Suppressor macrophage (primary cell): ENCODE measurements around the gene GPSM3.
"Not testable (repeated sequence)": the region's sequence is repeated elsewhere in the genome, so short reads cannot be mapped to it uniquely, and the experiment has no call there.

ENCODE experiments used
- DNase-seq, 4 experiments: peaks; one replicate each; pipeline ENCODE4 v3.0.0-alpha.2; 2020 to 2022

The GPSM3 gene

GRCh38 chr6:32202186-32202585 lies 9.7 kb upstream of the GPSM3 start:
- DNase-seq, result no peak

DNA sequence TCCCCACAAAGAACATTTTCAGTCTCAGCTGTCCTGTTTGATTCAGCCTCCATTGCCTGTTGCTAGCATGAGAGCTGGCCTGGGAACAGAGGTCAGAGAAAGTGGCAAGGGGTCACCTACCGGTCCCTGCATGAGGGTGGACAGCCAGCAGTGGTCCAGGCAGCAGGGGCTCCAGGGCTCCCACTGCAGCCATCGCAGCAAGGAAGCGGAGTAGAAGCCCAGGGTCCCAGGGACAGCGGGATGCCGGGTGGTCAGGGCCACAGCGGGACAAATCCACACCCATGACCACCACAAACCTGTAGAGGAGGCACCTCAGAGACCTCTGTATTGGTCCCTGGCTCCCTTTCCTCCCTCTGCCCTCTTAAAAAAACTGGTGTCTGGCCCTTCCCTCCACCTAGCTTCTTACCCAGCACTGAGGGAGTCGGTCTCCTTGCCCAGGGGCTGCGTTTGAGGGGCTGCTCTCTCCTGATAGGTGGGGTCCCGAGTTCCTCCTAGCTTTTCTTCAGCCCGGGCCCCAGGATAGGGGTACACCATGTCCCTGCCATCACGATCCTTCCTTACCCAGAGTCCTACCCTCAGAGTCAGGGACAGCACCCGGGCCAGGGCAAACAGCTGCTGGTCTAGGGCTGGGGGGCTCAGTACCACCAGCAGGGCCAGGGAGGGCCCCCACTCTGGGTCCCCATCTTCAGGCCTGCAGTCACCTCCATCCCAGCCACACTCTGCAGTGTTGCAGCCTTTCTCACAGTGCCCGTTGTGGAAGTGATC lies 8.4 kb upstream of the GPSM3 start:
- DNase-seq, result no peak

- no peak for DNase-seq
Measured at GRCh38 chr6:32198866-32199265, 6.4 kb upstream of the GPSM3 start.

GRCh38 chr6:32198345-32198696 lies 5.9 kb upstream of the GPSM3 start:
- DNase-seq, result no peak

DNA sequence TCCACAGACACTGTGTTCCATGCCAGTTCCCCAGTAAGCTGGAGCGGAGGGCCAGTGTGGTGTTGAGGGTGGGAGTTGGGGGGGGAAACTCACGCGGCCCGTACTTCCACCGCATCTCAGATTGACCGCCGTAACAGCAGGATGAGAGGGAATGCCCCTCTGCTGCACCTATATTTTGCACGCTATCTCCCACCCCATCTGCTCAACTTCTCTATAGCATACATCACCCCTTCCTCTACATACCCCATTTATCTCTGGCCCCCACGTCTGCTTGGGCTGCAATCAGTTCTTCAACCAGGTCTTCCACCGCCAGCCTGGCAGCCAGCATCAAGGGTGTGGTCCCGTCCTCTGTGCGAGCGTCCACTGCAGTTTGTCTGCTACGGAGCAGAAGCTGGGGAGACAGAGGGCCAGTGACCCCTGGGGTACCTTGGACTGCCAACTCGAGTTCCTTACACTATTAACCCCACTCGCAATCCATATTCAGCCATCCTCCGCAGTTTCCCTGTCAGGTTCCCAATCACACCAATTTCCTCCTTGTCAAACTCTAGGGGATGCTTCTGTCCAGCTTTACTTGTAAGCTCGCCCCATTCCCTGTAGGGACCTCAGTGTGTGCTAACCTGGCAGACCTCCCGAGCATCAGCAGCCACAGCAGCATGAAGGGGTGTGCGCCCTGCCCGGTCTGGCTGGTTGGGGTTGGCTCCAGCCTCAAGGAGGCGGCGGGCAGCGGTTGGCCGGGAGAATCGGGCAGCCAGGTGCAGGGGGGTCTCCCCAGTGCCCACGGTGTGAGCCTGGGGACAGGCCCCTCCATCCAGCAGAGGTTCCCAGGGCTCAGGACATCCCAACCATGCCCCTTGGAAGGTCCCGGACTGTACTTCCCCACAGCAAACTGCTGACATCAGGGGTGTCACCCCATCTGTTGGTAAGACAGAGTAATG lies 4.5 kb upstream of the GPSM3 start:
- DNase-seq, result peak; percentile 68 to 85 (median 80)

DNA sequence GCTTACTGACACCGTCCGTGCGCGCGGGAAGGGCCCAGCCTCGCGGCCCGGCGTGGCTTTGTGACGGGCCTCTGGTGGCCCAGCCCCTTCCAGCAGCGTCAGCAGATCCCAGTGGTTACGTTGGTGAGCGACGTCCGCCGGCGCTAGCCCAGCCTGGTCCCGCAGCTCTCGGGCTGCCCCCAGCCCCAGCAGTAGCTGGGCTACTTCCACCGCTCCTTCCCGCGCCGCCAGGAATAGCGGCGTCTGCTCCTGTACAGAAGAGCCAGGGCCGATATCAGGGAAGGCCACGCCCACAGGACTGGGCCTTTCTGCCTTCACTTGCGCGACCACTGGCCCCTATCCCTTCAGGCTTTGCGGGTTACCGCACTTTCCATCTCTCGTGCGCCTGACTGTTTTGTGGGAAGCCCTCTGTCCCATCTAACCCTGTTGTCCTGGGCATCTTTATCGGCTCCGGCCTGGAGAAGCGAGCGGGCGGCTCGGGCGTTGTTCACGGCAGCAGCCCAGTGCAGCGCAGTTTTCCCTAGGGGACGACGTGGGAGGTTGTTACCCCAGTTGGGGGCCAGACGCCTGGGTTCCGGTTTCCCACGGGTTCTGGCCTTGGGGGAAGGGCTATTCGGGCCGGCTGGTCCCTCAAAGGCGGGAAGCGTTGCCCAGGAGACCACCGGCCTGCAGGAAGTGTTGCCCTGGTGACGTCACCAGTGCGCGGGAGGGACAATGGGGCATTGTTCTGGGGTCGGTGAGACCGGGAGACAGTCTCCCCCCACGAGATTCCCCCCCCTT lies 3.6 kb upstream of the GPSM3 start:
- peak; percentile 80 to 92 (median 89) for DNase-seq

GRCh38 chr6:32195652-32195901 lies 3.1 kb upstream of the GPSM3 start:
- peak; percentile 100 for DNase-seq

DNA sequence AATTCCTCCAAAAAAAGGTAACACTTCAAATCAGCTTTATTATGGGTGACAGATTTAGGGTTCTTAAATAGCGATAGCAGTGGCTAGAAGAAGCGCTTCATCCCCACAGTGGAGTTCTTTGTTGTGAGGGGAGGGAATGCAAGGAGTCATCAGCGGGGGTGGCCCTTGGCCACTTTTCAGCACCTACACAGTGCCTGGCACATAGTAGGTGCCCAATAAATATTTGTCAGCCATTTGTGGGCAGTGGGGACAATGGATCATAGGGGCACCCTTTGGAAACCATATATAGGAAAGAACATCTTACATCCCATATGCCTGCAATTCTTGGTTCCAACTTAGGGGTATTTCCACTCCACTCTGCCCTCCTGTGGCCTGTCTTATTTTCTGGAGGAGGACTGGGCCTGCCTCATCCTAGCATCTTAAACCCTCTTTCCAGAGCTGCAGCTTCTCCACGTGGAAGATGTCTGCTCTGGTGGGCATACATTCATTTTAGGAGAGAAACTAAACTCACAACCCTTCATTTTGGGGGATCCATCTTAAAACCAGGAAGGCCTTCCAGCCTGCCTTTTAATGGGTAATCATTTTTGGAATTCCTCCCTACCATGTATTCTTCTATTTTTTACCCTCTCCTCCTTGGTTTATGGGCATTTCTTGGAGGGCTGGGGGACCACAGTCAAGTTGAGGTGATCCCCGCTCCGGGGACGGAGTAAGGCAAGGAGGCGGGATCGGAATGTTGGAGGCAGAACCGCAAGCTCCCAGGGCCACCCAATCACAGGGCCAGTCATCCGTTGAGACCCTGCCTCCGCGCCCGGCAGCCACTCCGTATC lies 2.6 kb upstream of the GPSM3 start:
- DNase-seq, result peak; percentile 59 to 75 (median 74)

GRCh38 chr6:32194388-32194787 lies 1.9 kb upstream of the GPSM3 start:
- no peak for DNase-seq

GRCh38 chr6:32193096-32193495 lies 653 bp upstream of the GPSM3 start:
- DNase-seq, result not testable (repeated sequence)

GRCh38 chr6:32191696-32192607 lies 491 bp downstream of the GPSM3 start:
- peak in 1 of 4 experiments; percentile 40 for DNase-seq

DNA sequence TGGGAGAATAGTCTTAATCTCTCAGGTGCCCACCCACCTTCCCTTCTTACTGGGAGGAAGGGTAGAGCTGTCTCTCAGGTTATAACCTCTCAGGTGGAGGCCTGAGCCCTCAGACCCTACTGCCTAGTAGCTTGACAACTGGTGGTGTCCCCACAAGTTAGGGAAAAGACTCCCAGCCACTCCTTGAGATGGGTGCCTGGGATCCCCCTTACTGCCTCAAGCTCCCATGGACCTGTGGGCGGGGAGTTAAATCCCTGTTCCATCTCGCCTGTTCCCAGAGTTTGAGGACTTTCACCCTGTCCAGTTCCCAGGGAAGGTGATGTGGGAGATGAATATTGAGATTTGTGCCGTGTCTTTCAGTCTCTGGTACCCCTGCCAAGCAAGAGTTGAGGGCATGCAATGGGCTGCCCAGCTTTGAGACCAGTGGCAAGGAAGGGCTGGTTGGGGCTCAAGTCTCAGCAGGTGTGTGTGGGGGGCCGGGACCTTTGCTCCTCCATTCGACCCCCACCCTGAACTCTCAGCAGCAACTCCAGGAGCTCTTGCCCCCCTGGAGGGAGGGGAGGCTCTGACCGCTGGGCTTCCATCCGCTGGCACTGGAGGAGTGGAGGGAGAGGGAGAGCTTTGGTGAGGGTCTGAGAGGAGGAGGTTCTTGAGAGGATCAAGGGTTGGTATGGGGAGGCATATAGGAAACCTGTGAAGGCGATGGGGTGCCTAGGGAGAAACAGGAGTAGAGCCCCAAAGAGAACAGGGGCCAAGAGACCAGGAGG lies 1.3 kb downstream of the GPSM3 start:
- DNase-seq, result no peak

GRCh38 chr6:32190054-32190851 lies 2.2 kb downstream of the GPSM3 start, which contains the start of gene PBX2:
Gene PBX2, minus strand, starts transcription at chr6:32190202. Its CDS starts 287 bp downstream, at chr6:32189915.
- DNase-seq, result peak; percentile 78 to 94 (median 90)

GRCh38 chr6:32189742-32190053 lies 2.7 kb downstream of the GPSM3 start:
- no peak for DNase-seq

- no peak for DNase-seq
Measured at GRCh38 chr6:32189069-32189741, 3.2 kb downstream of the GPSM3 start.

DNA sequence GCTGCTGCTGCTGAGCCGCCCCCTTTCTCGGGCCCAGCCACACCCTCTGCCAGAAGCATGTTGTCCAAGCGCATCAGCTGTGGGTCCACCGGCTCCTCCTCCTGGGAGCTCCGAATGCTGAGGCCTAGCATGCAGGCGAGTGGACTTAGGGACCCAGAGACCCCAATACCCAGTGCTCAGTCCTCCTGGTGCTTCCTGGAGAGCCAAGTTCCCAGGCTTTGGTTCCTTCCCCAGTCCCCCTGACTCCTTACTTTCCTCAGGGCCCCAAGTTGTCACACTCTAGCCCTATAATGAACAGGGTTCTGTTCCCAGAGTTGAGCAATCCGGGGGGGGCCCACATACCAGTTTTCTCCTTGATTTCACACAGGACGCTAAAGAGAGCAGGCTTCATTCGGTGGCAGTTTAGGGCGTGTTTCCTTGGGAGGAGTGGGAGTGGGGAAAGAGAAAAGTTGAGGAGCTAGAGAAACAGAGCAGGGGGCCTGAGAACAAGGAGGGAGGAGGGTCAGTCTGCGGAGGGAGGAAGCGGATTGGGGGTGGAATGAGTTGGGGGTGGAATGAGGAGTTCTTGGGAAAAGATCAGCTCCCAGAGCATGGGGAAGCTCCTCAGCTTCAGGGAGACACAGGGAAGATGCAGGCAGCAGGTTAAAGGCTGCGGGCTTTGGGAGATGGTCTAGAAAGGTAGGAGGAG lies 3.9 kb downstream of the GPSM3 start:
- no peak for DNase-seq

DNA sequence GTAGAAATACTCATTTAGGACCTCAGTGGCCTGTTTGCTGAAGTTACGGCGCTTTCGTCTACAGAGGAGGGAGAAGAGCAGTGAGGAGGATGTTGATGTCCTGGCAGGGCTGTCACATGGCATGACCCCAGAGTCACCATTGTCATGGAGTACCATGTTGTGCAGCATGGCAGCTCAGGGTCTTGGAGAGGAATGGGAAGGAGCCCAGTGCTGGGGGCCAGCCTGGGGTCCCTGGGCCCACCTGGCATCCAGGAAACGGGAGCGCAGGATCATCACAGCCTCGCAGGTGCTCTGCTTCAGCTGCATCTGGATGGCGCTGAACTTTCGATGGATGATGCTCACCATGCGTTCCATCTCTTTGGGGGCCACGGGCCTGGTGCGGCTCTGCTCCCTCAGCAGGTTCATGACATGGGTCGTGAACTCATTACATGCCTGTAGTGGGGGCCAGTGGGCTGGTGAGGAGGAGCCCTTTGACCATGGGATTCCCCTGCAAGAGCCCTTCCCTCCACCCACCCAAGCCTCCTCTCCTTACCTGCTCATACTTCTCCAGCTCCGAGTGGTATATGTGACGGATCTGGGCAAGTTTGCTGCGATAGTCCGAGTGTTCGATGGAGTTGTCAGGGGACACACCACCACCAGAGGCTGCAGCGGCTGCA lies 4.6 kb downstream of the GPSM3 start:
- not testable (repeated sequence) for DNase-seq
